GM21529 (cell line): ENCODE measurements around the gene AGPAT2.
"Not testable (repeated sequence)": the region's sequence is repeated elsewhere in the genome, so short reads cannot be mapped to it uniquely, and the experiment has no call there.

Experiments
- ATAC-seq: cut with Tn5 transposase; IDR thresholded peaks from one replicate; pipeline ENCODE4 v1.9.1; 2021; ENCODE audit not compliant: unreplicated experiment

AGPAT2 gene

GRCh38 chr9:136650021-136650420 lies 37.2 kb downstream of the AGPAT2 start:
- no peak for ATAC-seq

GRCh38 chr9:136648751-136649150 lies 38.5 kb downstream of the AGPAT2 start:
- no peak for ATAC-seq

- ATAC-seq, result no peak
These were observed 40.2 kb downstream of the AGPAT2 start for GRCh38 chr9:136646827-136647711.

- no peak for ATAC-seq
These were observed 41.1 kb downstream of the AGPAT2 start for GRCh38 chr9:136645903-136646754.

GRCh38 chr9:136645352-136645902 lies 41.8 kb downstream of the AGPAT2 start:
- ATAC-seq, result no peak

- peak; percentile 47 for ATAC-seq
These were observed 42.5 kb downstream of the AGPAT2 start for GRCh38 chr9:136644593-136645351.

- ATAC-seq, result no peak
These were observed 43.0 kb downstream of the AGPAT2 start for GRCh38 chr9:136644343-136644592.

- ATAC-seq, result no peak
These were observed 43.5 kb downstream of the AGPAT2 start for GRCh38 chr9:136643596-136644342.

- ATAC-seq, result no peak
These were observed 44.8 kb downstream of the AGPAT2 start for GRCh38 chr9:136642439-136642921.

- no peak for ATAC-seq
These were observed 46.8 kb downstream of the AGPAT2 start for GRCh38 chr9:136640171-136641111.

- no peak for ATAC-seq
These were observed 52.4 kb downstream of the AGPAT2 start for GRCh38 chr9:136634904-136635303.

GRCh38 chr9:136632491-136633106 lies 54.7 kb downstream of the AGPAT2 start:
- ATAC-seq, result not testable (repeated sequence)

GRCh38 chr9:136632072-136632471 lies 55.2 kb downstream of the AGPAT2 start:
- not testable (repeated sequence) for ATAC-seq

- no peak for ATAC-seq
These were observed 55.9 kb downstream of the AGPAT2 start for GRCh38 chr9:136631038-136632000.

- no peak for ATAC-seq
These were observed 56.6 kb downstream of the AGPAT2 start for GRCh38 chr9:136630662-136630992.

- no peak for ATAC-seq
These were observed 57.2 kb downstream of the AGPAT2 start for GRCh38 chr9:136629879-136630661.
